ENCODE measurements around the gene PTGR3.
"Not testable (repeated sequence)": the region's sequence is repeated elsewhere in the genome, so short reads cannot be mapped to it uniquely, and the experiment has no call there.

PTGR3 gene

DNA sequence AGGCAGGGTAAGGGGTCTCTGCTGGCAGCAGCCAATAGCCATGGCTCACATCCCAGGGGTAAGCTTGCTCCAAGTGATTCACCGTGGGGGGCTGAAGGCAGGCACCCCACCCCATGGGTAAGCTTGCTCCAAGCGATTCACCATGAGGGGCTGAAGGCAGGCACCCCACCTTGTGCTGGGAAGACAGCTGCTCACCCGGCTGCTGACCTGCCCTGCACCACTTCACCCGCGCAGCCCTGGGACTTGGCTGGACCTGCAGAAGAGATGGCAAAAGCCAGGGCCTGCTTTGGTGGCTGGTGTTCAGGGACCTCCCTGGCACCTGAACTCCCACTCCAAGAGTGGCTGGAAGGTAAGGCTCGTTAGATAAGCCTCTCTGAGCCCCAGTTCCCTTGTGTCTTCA lies 19.2 kb downstream of the PTGR3 start:
- no peak for DNase-seq
- Histone ChIP-seq H3K4me3 (ENCODE audit: insufficient read depth, low read depth, low read length, poor library complexity, severe bottlenecking) (no peak overlapping the region), H3K27ac (ENCODE audit: insufficient read depth, low read length, poor library complexity, severe bottlenecking) (no peak overlapping the region), H3K4me1 (ENCODE audit: control insufficient read depth, insufficient read depth, low read length, poor library complexity, severe bottlenecking) (no peaks in the 10 kb centered on the region), H3K36me3 (ENCODE audit: control insufficient read depth, insufficient read depth, low read length) (no peaks in the 10 kb centered on the region), H3K27me3 (replicated peaks; ENCODE audit: control insufficient read depth, insufficient read depth, low read length, poor library complexity, severe bottlenecking) (no peaks in the 10 kb centered on the region), H3K9me3 (ENCODE audit: control insufficient read depth, low read length) (no peaks in the 10 kb centered on the region)

DNA sequence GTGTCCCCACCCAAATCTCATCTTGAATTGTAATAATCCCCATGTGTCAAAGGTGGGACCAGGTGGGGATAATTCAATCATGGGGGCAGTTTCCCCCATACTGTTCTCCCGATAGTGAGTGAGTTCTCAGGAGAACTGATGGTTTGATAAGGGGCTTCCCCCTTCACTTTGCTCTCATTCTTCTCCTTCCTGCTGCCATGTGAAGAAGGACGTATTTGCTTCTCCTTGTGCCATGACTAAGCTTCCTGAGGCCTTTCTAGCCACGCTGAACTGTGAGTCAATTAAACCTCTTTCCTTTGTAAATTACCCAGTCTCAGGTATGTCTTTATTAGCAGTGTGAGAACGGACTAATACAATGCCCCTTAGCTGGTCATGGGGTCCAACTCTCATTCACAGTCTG lies 21.2 kb downstream of the PTGR3 start:
- not testable (repeated sequence) for H3K9me3 ChIP-seq (ENCODE audit: control insufficient read depth, low read length); H3K27ac ChIP-seq (ENCODE audit: insufficient read depth, low read length, poor library complexity, severe bottlenecking); H3K4me3 ChIP-seq (ENCODE audit: insufficient read depth, low read depth, low read length, poor library complexity, severe bottlenecking); H3K4me1 ChIP-seq (ENCODE audit: control insufficient read depth, insufficient read depth, low read length, poor library complexity, severe bottlenecking); DNase-seq; H3K36me3 ChIP-seq (ENCODE audit: control insufficient read depth, insufficient read depth, low read length); H3K27me3 ChIP-seq (replicated peaks; ENCODE audit: control insufficient read depth, insufficient read depth, low read length, poor library complexity, severe bottlenecking)

DNA sequence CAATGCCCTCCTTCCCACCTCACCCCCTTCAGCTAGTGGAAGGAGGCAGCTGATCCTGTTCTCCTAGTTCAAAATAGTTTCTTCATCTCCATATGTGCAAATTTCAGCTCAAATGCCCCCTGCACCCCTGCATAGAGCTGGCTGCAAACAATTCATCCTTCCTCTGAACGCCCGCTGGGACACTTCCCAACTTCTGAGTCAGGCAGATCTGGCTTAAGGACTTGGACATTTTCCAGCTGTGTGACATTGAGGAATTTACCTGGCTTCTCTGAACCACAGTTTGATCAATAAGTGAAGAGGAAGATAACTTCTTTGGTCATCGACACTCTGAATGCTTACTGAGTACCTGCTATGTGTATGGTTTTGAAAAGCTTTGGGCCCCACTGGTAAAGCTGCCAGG lies 23.5 kb downstream of the PTGR3 start:
- Histone ChIP-seq H3K4me1 (ENCODE audit: control insufficient read depth, insufficient read depth, low read length, poor library complexity, severe bottlenecking) (no peaks in the 10 kb centered on the region), H3K4me3 (ENCODE audit: insufficient read depth, low read depth, low read length, poor library complexity, severe bottlenecking) (no peak overlapping the region), H3K27ac (ENCODE audit: insufficient read depth, low read length, poor library complexity, severe bottlenecking) (no peak overlapping the region), H3K36me3 (ENCODE audit: control insufficient read depth, insufficient read depth, low read length) (no peaks in the 10 kb centered on the region), H3K27me3 (replicated peaks; ENCODE audit: control insufficient read depth, insufficient read depth, low read length, poor library complexity, severe bottlenecking) (no peaks in the 10 kb centered on the region), H3K9me3 (ENCODE audit: control insufficient read depth, low read length) (no peaks in the 10 kb centered on the region)
- no peak for DNase-seq

DNA sequence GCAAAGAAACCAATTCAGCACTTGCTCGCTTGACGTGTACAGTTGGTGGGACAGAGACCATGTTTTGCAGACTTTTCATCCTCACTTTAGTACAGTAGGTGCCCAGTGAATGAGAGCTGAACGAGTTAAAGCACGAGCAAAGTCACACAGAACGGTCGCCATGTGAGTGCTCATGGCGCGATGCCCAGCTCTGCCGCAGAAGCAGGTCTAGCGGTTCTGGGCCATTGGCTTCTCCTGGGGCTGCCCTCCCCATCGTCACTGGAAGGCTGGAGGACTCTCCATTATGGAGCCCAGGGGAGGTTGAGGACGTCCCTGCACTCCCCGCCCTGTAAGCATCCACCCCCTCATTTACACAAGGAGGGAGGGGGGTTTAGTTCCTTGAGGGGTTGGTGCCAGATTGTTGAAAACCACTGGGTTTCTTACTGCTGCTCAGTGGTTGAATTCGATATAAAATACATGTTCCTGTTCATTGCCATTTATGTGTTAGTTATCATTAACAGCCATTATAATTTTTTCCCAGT lies 24.9 kb downstream of the PTGR3 start:
- Histone ChIP-seq H3K4me3 (ENCODE audit: insufficient read depth, low read depth, low read length, poor library complexity, severe bottlenecking) (no peak overlapping the region), H3K9me3 (ENCODE audit: control insufficient read depth, low read length) (no peaks in the 10 kb centered on the region), H3K4me1 (ENCODE audit: control insufficient read depth, insufficient read depth, low read length, poor library complexity, severe bottlenecking) (no peaks in the 10 kb centered on the region), H3K27me3 (replicated peaks; ENCODE audit: control insufficient read depth, insufficient read depth, low read length, poor library complexity, severe bottlenecking) (no peaks in the 10 kb centered on the region), H3K27ac (ENCODE audit: insufficient read depth, low read length, poor library complexity, severe bottlenecking) (no peak overlapping the region), H3K36me3 (ENCODE audit: control insufficient read depth, insufficient read depth, low read length) (no peaks in the 10 kb centered on the region)
- DNase-seq, result no peak

DNA sequence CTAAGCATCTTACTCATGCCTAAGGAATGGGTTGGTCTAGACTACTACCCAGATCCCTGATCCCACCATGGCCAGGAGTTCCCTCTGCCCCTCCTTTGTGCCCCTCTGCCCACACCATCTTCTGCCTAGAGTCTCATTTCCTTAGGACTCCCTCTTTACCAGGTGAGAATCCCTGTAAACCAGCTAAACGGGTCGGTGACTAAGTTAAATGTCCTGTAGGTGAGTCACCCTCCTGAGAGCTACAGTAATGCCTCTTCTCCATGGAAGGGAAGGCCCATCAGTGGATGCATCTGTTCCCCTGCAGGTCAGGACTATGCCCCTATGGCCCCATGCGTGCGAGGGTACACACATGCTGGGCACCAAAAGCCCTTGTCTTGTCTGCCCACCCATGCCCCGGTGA lies 25.4 kb downstream of the PTGR3 start:
- Histone ChIP-seq H3K9me3 (ENCODE audit: control insufficient read depth, low read length) (no peaks in the 10 kb centered on the region), H3K27me3 (replicated peaks; ENCODE audit: control insufficient read depth, insufficient read depth, low read length, poor library complexity, severe bottlenecking) (no peaks in the 10 kb centered on the region), H3K27ac (ENCODE audit: insufficient read depth, low read length, poor library complexity, severe bottlenecking) (no peak overlapping the region), H3K36me3 (ENCODE audit: control insufficient read depth, insufficient read depth, low read length) (no peaks in the 10 kb centered on the region), H3K4me1 (ENCODE audit: control insufficient read depth, insufficient read depth, low read length, poor library complexity, severe bottlenecking) (no peaks in the 10 kb centered on the region), H3K4me3 (ENCODE audit: insufficient read depth, low read depth, low read length, poor library complexity, severe bottlenecking) (no peak overlapping the region)
- no peak for DNase-seq

DNA sequence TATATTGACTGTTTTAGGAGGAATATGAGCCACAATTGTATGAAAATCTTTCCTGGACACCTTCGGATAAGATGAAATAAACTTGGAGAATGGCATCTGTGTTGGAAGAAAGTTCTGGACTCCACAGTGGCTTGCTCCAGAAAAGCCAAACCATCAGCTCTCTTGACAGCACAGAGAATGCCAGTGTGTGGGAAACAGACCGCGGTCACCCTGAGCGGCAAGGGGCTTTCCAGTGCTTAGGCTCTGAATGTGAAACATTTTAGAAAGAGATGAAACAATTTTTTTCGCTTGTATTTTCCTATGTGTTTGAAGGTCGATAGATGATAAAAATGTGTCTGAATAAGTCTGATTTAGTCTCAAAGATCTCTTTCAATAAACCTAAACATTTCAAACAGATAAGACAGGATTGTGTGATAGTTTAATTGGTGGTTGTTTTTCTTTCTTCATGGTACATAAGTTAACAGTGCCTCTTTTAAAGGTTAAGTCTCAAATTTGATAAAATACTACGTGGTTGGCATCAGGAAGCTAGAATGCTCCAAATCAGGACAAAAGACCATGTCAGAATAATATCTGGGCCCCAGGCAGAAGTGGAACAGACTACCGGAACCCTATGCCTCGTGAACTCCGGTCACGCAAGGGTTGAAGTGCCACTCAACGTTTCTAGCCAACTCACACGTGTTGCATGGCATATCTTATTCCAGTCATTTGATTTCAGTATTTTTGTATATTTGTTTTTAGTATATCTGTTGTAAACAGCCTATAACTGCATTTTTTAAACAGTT lies 28.9 kb downstream of the PTGR3 start:
- H3K36me3 ChIP-seq (ENCODE audit: control insufficient read depth, insufficient read depth, low read length), result no peaks in the 10 kb centered on the region
- H3K27ac ChIP-seq (ENCODE audit: insufficient read depth, low read length, poor library complexity, severe bottlenecking), result no peak overlapping the region
- DNase-seq, result no peak
- H3K4me1 ChIP-seq (ENCODE audit: control insufficient read depth, insufficient read depth, low read length, poor library complexity, severe bottlenecking), result no peaks in the 10 kb centered on the region
- H3K27me3 ChIP-seq (replicated peaks; ENCODE audit: control insufficient read depth, insufficient read depth, low read length, poor library complexity, severe bottlenecking), result no peaks in the 10 kb centered on the region
- H3K4me3 ChIP-seq (ENCODE audit: insufficient read depth, low read depth, low read length, poor library complexity, severe bottlenecking), result no peak overlapping the region
- H3K9me3 ChIP-seq (ENCODE audit: control insufficient read depth, low read length), result no peaks in the 10 kb centered on the region

DNA sequence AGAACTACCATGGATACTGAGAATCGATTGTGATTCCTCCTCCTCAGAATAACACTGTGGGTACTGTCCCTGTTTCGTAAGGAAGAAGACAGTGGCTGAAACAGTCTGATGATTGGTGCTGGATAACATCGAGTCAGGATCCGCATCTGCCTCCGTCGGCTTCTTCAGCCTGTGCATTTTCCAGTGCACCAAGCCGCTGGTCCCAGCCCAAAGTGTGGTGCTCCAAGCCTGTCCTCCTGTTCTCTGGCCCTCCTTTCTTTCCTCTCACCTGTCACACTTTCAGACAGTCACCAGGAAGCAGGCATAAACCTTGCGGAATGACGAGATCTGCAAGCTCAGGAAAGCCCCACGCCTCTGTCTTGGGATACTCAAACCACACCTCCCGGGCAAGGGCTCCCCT lies 30.6 kb downstream of the PTGR3 start:
- H3K4me3 ChIP-seq (ENCODE audit: insufficient read depth, low read depth, low read length, poor library complexity, severe bottlenecking), result no peak overlapping the region
- H3K27me3 ChIP-seq (replicated peaks; ENCODE audit: control insufficient read depth, insufficient read depth, low read length, poor library complexity, severe bottlenecking), result no peaks in the 10 kb centered on the region
- H3K4me1 ChIP-seq (ENCODE audit: control insufficient read depth, insufficient read depth, low read length, poor library complexity, severe bottlenecking), result no peaks in the 10 kb centered on the region
- H3K27ac ChIP-seq (ENCODE audit: insufficient read depth, low read length, poor library complexity, severe bottlenecking), result no peak overlapping the region
- no peaks in the 10 kb centered on the region for H3K9me3 ChIP-seq (ENCODE audit: control insufficient read depth, low read length)
- DNase-seq, result no peak
- H3K36me3 ChIP-seq (ENCODE audit: control insufficient read depth, insufficient read depth, low read length), result no peaks in the 10 kb centered on the region

DNA sequence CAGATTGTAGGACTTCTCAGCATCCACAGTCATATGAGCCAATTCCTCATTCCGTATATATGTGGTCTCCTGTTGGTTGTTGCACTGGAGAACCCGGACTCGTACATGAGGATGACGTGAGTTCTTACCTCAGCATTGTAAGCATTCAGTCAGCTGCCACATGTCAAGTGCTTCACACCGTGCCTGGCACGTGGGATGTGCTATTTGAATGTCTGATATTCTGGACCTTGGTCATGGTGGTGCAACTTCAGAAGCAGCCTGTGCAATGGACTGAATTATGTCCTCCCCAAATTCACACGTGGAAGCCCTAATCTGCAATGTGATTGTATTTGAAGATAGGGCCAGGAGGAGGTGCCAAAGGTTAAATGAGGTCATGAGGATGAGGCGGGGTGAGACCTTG lies 32.1 kb downstream of the PTGR3 start:
- Histone ChIP-seq H3K27ac (ENCODE audit: insufficient read depth, low read length, poor library complexity, severe bottlenecking) (no peak overlapping the region), H3K36me3 (ENCODE audit: control insufficient read depth, insufficient read depth, low read length) (no peaks in the 10 kb centered on the region), H3K27me3 (replicated peaks; ENCODE audit: control insufficient read depth, insufficient read depth, low read length, poor library complexity, severe bottlenecking) (no peaks in the 10 kb centered on the region), H3K9me3 (ENCODE audit: control insufficient read depth, low read length) (no peaks in the 10 kb centered on the region), H3K4me3 (ENCODE audit: insufficient read depth, low read depth, low read length, poor library complexity, severe bottlenecking) (no peak overlapping the region), H3K4me1 (ENCODE audit: control insufficient read depth, insufficient read depth, low read length, poor library complexity, severe bottlenecking) (no peaks in the 10 kb centered on the region)
- DNase-seq, result no peak

DNA sequence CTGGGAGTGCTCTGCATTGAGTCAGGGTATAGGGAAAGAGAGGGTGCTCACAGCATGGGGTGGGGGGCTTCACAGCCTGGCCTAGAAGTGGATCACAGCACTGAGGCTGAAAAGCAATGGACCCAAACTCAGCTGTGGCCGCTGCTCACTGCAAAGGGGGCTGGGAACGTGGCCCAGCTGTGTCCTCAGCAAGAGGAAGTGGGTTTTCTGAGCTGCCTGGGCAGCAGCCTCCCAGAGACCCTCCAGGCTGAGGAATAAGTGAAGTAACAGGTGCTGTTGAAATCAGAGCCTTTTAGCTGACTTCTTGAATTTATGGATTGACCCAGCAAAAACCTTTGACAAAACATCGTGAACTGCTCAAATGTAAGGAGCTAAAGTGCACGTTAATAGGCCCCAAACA lies 35.2 kb downstream of the PTGR3 start:
- DNase-seq, result no peak
- no peaks in the 10 kb centered on the region for H3K27me3 ChIP-seq (replicated peaks; ENCODE audit: control insufficient read depth, insufficient read depth, low read length, poor library complexity, severe bottlenecking)
- no peaks in the 10 kb centered on the region for H3K9me3 ChIP-seq (ENCODE audit: control insufficient read depth, low read length)

DNA sequence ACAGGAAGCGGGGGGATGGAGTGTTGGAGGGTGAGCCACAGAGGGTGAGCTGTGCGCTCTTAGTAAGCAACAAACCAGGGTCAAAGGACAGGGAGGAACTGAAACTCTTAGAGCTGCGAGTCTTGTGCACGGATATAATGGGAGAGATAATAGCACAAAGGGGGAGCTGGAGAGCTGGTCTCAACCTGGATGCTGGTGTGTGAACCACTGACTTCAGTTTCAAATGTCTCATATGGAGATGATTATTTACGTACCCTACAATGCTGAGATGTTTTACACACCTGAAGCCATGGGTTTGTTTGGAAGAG lies 35.9 kb downstream of the PTGR3 start:
- H3K27me3 ChIP-seq (replicated peaks; ENCODE audit: control insufficient read depth, insufficient read depth, low read length, poor library complexity, severe bottlenecking), result no peaks in the 10 kb centered on the region
- DNase-seq, result no peak
- H3K9me3 ChIP-seq (ENCODE audit: control insufficient read depth, low read length), result no peaks in the 10 kb centered on the region
- no peaks in the 10 kb centered on the region for H3K36me3 ChIP-seq (ENCODE audit: control insufficient read depth, insufficient read depth, low read length)
- H3K4me1 ChIP-seq (ENCODE audit: control insufficient read depth, insufficient read depth, low read length, poor library complexity, severe bottlenecking), result no peaks in the 10 kb centered on the region
- no peak overlapping the region for H3K4me3 ChIP-seq (ENCODE audit: insufficient read depth, low read depth, low read length, poor library complexity, severe bottlenecking)
- H3K27ac ChIP-seq (ENCODE audit: insufficient read depth, low read length, poor library complexity, severe bottlenecking), result no peak overlapping the region

More for the DNA sequence above, 35.2 kb downstream of the PTGR3 start:
- H3K36me3 ChIP-seq (ENCODE audit: control insufficient read depth, insufficient read depth, low read length), result no peaks in the 10 kb centered on the region
- no peak overlapping the region for H3K4me3 ChIP-seq (ENCODE audit: insufficient read depth, low read depth, low read length, poor library complexity, severe bottlenecking)
- no peaks in the 10 kb centered on the region for H3K4me1 ChIP-seq (ENCODE audit: control insufficient read depth, insufficient read depth, low read length, poor library complexity, severe bottlenecking)
- no peak overlapping the region for H3K27ac ChIP-seq (ENCODE audit: insufficient read depth, low read length, poor library complexity, severe bottlenecking)
